Measurements from ENCODE around the gene SLC39A12.

The SLC39A12 gene

DNA sequence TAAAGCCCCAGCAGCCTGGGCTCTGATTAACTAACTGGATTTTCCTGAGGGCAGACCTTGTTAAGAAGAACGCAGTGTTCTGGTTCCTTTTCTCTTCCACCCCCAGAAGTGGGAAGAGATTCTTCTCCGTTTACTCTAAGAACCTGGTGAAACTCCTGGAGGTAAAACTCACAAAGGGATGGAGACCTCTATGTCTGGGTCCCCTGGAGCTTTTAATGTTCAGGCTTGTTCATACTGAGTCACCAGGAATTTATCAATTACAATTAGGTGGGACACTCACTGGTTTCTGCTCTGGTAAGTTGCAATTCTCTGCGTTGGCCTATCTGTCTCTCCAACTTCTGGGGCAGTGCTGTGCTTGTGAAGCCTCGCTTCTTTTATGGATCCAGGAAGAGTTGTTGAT is 115.2 kb downstream of the SLC39A12 start:
- no peak for DNase-seq

DNA sequence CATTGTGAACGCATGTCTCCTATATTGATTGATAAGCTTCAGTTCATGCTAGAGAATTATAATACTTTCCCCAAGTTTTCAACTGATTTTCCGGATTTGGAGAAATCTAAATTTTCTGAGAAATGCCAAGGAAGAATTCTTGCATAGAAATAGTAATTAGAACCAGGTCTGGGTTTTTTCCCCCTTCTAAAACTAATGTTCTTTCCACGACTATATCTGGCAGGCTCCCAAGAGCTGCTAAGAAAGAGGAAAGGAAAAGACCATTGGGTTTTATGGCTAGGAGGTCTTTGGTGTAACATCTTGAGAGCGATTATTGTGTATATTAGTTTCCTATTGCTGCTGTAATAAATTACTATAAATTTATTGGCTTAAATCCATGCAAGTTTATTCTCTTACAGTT is 116.7 kb downstream of the SLC39A12 start:
- no peak for DNase-seq

DNA sequence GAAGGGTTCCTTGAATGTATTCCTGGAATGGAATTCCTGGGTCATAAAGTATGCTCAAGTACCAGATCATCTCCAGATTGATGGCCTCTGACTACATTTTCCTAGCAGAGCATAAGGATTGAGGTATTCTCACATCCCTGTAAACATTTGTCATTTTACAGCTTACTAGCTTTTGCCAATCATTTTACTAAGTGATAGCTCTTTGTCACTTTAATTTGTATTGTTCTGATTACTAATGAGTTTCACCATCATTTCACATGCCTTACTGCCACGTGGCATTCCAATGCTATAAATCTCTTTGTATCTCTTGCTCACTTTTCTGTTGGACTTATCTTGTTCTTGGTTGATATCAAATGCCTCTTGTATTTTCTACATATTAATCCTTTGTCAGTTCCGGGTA is 119.9 kb downstream of the SLC39A12 start:
- DNase-seq, result no peak

DNA sequence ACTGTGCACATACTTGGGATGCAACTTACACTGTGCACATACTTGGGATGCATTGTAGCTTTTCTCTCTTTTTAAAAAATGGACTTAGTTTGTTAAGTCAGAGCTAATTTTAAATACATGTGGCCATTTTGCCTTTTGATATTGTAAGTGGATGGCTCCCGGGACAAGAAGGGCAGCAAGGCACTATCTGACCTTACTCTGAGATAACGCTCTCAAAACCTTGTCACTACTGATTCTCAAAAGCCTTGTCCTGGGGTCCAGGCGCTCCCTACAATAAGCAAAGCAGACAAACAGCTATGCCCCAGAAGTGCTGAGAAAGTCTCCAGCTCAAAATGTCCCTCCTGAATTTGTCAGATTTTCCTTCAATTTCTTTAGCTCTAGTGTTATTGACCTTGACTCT is 121.6 kb downstream of the SLC39A12 start:
- DNase-seq, result no peak

DNA sequence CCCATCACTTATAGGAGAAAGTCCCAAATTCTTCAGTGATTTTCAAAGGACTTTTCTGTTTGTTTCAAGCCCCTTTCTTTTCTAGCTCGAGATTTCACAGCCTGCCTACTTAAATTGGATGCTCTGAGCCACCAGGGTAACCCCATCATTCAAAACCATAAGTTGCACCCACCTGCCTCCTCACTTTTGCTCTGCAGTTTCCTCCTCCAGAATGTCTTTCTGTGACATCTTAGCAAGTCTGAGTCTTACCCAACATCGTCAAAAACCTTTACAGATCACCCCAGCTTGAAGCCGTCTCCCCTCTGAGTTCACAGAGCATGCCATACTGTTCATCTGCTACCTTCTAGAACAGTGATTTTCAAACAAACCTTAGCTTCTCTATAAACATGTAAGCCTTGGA is 124.2 kb downstream of the SLC39A12 start:
- DNase-seq, result no peak

DNA sequence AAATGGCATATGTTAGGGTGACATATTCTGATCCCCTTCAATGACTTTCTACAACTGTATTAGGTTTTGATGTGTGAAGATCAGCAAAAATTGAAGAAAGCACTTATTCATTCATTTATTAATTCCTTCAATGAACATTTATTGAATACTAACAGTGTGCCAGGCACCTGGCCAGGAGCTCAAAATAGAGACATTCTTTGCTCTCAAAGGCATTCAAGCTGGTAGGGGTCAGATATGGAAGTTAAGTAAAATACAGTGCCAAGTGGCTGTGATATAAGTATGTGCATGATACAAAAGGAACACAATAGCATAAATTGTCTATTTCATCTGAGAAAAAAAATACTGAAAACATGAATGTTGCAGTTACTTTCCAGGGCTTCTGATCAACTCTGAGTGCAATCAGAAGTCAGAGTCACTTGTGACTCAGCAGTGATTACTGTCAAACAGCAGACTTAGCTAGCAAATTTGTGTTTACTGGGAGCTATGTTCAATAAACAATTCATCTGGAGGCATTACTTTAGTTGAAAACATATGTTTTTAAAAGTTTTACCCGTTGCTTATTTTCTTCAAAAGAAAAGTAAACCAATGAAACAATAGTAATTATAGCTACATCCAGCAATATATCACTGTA is 128.1 kb downstream of the SLC39A12 start:
- DNase-seq, result no peak

DNA sequence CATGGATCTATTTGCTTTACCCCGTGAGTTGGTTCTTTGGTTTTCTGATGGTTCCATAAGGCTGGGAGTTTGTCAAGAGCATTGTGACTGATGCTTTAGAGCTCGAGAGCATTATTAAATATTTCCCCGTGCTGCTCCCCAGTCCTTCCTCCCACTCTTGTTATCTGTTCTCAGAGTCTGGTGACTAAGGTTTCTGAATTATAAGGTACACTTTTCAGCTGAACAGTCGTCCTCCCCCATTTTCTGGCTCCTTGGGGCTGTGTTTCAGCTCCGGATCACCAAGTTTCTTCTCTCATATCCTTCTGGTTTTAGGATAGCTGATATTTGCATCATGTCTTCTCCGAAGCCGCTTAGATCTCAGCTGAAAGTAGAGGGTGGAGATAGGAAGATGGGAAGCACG is 130.7 kb downstream of the SLC39A12 start:
- no peak for DNase-seq

DNA sequence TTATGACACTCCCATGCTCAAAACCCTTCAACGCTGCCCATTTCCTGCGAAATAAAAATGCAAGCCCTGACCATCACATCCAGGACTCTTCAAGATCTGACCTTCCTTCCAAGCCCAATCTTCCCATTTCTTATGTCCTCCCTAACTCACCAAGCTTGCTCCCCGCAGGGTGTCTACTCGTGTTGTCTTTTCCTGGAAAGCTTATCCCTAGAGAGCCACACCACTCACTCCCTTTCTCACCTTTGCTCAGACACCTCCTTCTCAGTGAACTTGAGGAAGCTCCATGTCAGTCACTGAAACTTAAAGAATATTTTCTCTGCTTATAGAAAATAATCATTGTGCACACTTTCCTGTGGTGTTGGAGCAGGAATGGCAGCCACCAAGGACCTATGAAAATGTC is 134.1 kb downstream of the SLC39A12 start:
- DNase-seq, result no peak

DNA sequence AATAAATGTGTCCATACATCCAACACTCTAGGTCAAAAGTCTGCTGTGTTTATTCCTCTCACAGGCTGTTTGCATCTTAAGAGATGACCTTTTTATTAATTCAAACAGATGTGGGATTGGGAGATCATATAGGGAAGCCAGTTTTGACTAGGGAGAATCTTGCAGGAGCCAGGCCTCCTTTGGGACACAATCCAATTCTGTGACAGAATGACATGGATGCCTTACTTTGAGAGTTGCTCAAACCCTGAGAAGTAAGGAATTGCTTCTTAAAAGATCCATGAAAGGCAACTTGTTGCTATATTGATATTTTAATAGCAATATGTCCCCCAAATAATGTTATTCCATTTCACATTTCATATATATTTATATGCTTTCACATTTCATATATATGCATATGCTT is 135.0 kb downstream of the SLC39A12 start:
- DNase-seq, result no peak

DNA sequence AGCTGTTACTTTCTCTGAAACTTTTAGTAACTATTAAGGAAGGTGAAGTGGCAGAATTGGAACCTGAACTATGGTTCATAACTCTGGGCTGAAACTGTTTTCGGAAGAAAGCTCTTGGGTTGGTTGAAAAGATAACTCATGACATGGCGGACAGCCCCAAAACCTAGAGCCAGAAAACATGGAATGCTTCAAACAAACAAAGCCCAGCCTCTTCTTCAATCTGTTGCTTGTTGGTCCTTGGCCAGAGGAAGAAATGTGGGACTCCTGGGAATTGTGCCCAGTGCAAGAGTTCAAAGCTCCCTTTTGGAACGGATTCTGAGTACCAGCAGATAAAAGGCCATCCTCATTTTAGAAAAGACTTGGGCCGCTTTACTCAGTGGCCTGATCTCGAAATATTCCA is 135.6 kb downstream of the SLC39A12 start:
- DNase-seq, result no peak
